Measurements from ENCODE around the gene DYRK1A.

DYRK1A gene

GRCh38 chr21:37467082-37467481, 100.5 kb downstream of the DYRK1A start:
- no peak overlapping the region for H4K8ac ChIP-seq (ENCODE audit: low read length)
- no peak overlapping the region for H4K91ac ChIP-seq (ENCODE audit: low read length)
- no peak overlapping the region for H2BK15ac ChIP-seq (ENCODE audit: low read depth, poor library complexity, severe bottlenecking)
- no peak overlapping the region for H2BK12ac ChIP-seq (ENCODE audit: low read length in 2 of 2)
- no peak overlapping the region for H3K18ac ChIP-seq (ENCODE audit: low read depth in 1 of 2, low read length in 2 of 2)
- H3K4me1 ChIP-seq (ENCODE audit: control insufficient read depth, insufficient read depth, low read depth, low read length): no peaks in the 10 kb centered on the region
- peaks cover 3 to 16% of the 10 kb centered on the region in 2 experiments for H3K36me3 ChIP-seq (ENCODE audit: control insufficient read depth in 1 of 2, insufficient read depth in 2 of 2, low read depth in 1 of 2, low read length in 2 of 2)
- DNase-seq: no peak
- H3K79me1 ChIP-seq (replicated peaks; ENCODE audit: low read length, poor library complexity, severe bottlenecking): peaks cover 12% of the 10 kb centered on the region
- no peaks in the 10 kb centered on the region for H3K27me3 ChIP-seq (ENCODE audit: control insufficient read depth in 1 of 2, insufficient read depth in 1 of 2, low read length in 2 of 2)
- H2AFZ ChIP-seq (ENCODE audit: low read depth, low read length): no peak overlapping the region
- H2BK5ac ChIP-seq (ENCODE audit: low read depth, low read length, poor library complexity, severe bottlenecking): no peak overlapping the region
- H3K4me3 ChIP-seq (ENCODE audit: insufficient read depth in 1 of 2, low read depth in 1 of 2, low read length in 2 of 2): no peak overlapping the region
- no peak overlapping the region for H3K27ac ChIP-seq (ENCODE audit: low read length, poor library complexity, severe bottlenecking)
- H2AK5ac ChIP-seq (ENCODE audit: low read length, severe bottlenecking): no peak overlapping the region
- no peak overlapping the region for H3K4ac ChIP-seq (ENCODE audit: low read depth in 1 of 2, low read length in 2 of 2)
- no peak overlapping the region for H2BK120ac ChIP-seq (ENCODE audit: low read depth, low read length)
- H3K9ac ChIP-seq (ENCODE audit: low read length): no peak overlapping the region
- H3K4me2 ChIP-seq (ENCODE audit: low read length, poor library complexity, severe bottlenecking): no peak overlapping the region
- WGBS: 100% methylated on average over 3 of the region's 3 CpGs
- no peaks in the 10 kb centered on the region for H3K9me3 ChIP-seq (ENCODE audit: control insufficient read depth, low read length)
- H3K23ac ChIP-seq (ENCODE audit: low read length in 2 of 2): no peak overlapping the region
- no peak overlapping the region for H3K14ac ChIP-seq (ENCODE audit: low read length in 2 of 2)

GRCh38 chr21:37468909-37469308, 102.3 kb downstream of the DYRK1A start:
- Histone ChIP-seq H3K23ac (ENCODE audit: low read length in 2 of 2) (no peak overlapping the region), H4K91ac (ENCODE audit: low read length) (no peak overlapping the region), H3K4ac (ENCODE audit: low read depth in 1 of 2, low read length in 2 of 2) (no peak overlapping the region), H3K9me3 (ENCODE audit: control insufficient read depth, low read length) (no peaks in the 10 kb centered on the region), H3K27ac (ENCODE audit: low read length, poor library complexity, severe bottlenecking) (no peak overlapping the region), H3K4me1 (ENCODE audit: control insufficient read depth, insufficient read depth, low read depth, low read length) (no peaks in the 10 kb centered on the region), H2BK12ac (ENCODE audit: low read length in 2 of 2) (no peak overlapping the region), H2BK15ac (ENCODE audit: low read depth, poor library complexity, severe bottlenecking) (no peak overlapping the region), H4K8ac (ENCODE audit: low read length) (no peak overlapping the region), H3K36me3 (ENCODE audit: control insufficient read depth in 1 of 2, insufficient read depth in 2 of 2, low read depth in 1 of 2, low read length in 2 of 2) (peaks cover 3 to 31% of the 10 kb centered on the region in 2 experiments), H2AFZ (ENCODE audit: low read depth, low read length) (no peak overlapping the region), H2BK120ac (ENCODE audit: low read depth, low read length) (no peak overlapping the region), H3K79me1 (replicated peaks; ENCODE audit: low read length, poor library complexity, severe bottlenecking) (peaks cover 15% of the 10 kb centered on the region), H3K27me3 (ENCODE audit: control insufficient read depth in 1 of 2, insufficient read depth in 1 of 2, low read length in 2 of 2) (no peaks in the 10 kb centered on the region), H3K14ac (ENCODE audit: low read length in 2 of 2) (no peak overlapping the region), H2AK5ac (ENCODE audit: low read length, severe bottlenecking) (no peak overlapping the region), H2BK5ac (ENCODE audit: low read depth, low read length, poor library complexity, severe bottlenecking) (no peak overlapping the region), H3K9ac (ENCODE audit: low read length) (no peak overlapping the region), H3K18ac (ENCODE audit: low read depth in 1 of 2, low read length in 2 of 2) (no peak overlapping the region), H3K4me2 (ENCODE audit: low read length, poor library complexity, severe bottlenecking) (no peak overlapping the region), H3K4me3 (ENCODE audit: insufficient read depth in 1 of 2, low read depth in 1 of 2, low read length in 2 of 2) (no peak overlapping the region)
- no peak for DNase-seq
- 100% methylated on average over 4 of the region's 4 CpGs for WGBS

GRCh38 chr21:37469441-37469840, 102.9 kb downstream of the DYRK1A start:
- H3K9me3 ChIP-seq (ENCODE audit: control insufficient read depth, low read length): no peaks in the 10 kb centered on the region
- 90% methylated on average over 5 of the region's 5 CpGs for WGBS
- no peak overlapping the region for H2AK5ac ChIP-seq (ENCODE audit: low read length, severe bottlenecking)
- no peak overlapping the region for H3K18ac ChIP-seq (ENCODE audit: low read depth in 1 of 2, low read length in 2 of 2)
- H4K8ac ChIP-seq (ENCODE audit: low read length): no peak overlapping the region
- no peak overlapping the region for H3K4me3 ChIP-seq (ENCODE audit: insufficient read depth in 1 of 2, low read depth in 1 of 2, low read length in 2 of 2)
- H3K14ac ChIP-seq (ENCODE audit: low read length in 2 of 2): no peak overlapping the region
- H4K91ac ChIP-seq (ENCODE audit: low read length): no peak overlapping the region
- no peak overlapping the region for H2BK15ac ChIP-seq (ENCODE audit: low read depth, poor library complexity, severe bottlenecking)
- no peaks in the 10 kb centered on the region for H3K4me1 ChIP-seq (ENCODE audit: control insufficient read depth, insufficient read depth, low read depth, low read length)
- H3K4me2 ChIP-seq (ENCODE audit: low read length, poor library complexity, severe bottlenecking): no peak overlapping the region
- no peaks in the 10 kb centered on the region for H3K27me3 ChIP-seq (ENCODE audit: control insufficient read depth in 1 of 2, insufficient read depth in 1 of 2, low read length in 2 of 2)
- no peak overlapping the region for H3K9ac ChIP-seq (ENCODE audit: low read length)
- no peak overlapping the region for H2AFZ ChIP-seq (ENCODE audit: low read depth, low read length)
- no peak overlapping the region for H2BK5ac ChIP-seq (ENCODE audit: low read depth, low read length, poor library complexity, severe bottlenecking)
- no peak overlapping the region for H2BK120ac ChIP-seq (ENCODE audit: low read depth, low read length)
- no peak overlapping the region for H2BK12ac ChIP-seq (ENCODE audit: low read length in 2 of 2)
- H3K27ac ChIP-seq (ENCODE audit: low read length, poor library complexity, severe bottlenecking): no peak overlapping the region
- no peak overlapping the region for H3K23ac ChIP-seq (ENCODE audit: low read length in 2 of 2)
- H3K79me1 ChIP-seq (replicated peaks; ENCODE audit: low read length, poor library complexity, severe bottlenecking): peaks cover 15% of the 10 kb centered on the region
- no peak overlapping the region for H3K4ac ChIP-seq (ENCODE audit: low read depth in 1 of 2, low read length in 2 of 2)
- no peak for DNase-seq
- peaks cover 3 to 34% of the 10 kb centered on the region in 2 experiments for H3K36me3 ChIP-seq (ENCODE audit: control insufficient read depth in 1 of 2, insufficient read depth in 2 of 2, low read depth in 1 of 2, low read length in 2 of 2)

- H3K9ac ChIP-seq (ENCODE audit: low read length): no peak overlapping the region
- no peak overlapping the region for H4K8ac ChIP-seq (ENCODE audit: low read length)
- no peak overlapping the region for H2AFZ ChIP-seq (ENCODE audit: low read depth, low read length)
- H3K27ac ChIP-seq (ENCODE audit: low read length, poor library complexity, severe bottlenecking): no peak overlapping the region
- H3K4me2 ChIP-seq (ENCODE audit: low read length, poor library complexity, severe bottlenecking): no peak overlapping the region
- no peak overlapping the region for H3K18ac ChIP-seq (ENCODE audit: low read depth in 1 of 2, low read length in 2 of 2)
- H2BK120ac ChIP-seq (ENCODE audit: low read depth, low read length): no peak overlapping the region
- no peak overlapping the region for H2AK5ac ChIP-seq (ENCODE audit: low read length, severe bottlenecking)
- H3K4ac ChIP-seq (ENCODE audit: low read depth in 1 of 2, low read length in 2 of 2): no peak overlapping the region
- peaks cover 18% of the 10 kb centered on the region for H3K79me1 ChIP-seq (replicated peaks; ENCODE audit: low read length, poor library complexity, severe bottlenecking)
- H3K9me3 ChIP-seq (ENCODE audit: control insufficient read depth, low read length): no peaks in the 10 kb centered on the region
- no peak overlapping the region for H4K91ac ChIP-seq (ENCODE audit: low read length)
- H2BK12ac ChIP-seq (ENCODE audit: low read length in 2 of 2): no peak overlapping the region
- H2BK15ac ChIP-seq (ENCODE audit: low read depth, poor library complexity, severe bottlenecking): no peak overlapping the region
- DNase-seq: no peak
- no peaks in the 10 kb centered on the region for H3K27me3 ChIP-seq (ENCODE audit: control insufficient read depth in 1 of 2, insufficient read depth in 1 of 2, low read length in 2 of 2)
- H2BK5ac ChIP-seq (ENCODE audit: low read depth, low read length, poor library complexity, severe bottlenecking): no peak overlapping the region
- H3K4me1 ChIP-seq (ENCODE audit: control insufficient read depth, insufficient read depth, low read depth, low read length): peaks cover 5% of the 10 kb centered on the region
- H3K4me3 ChIP-seq (ENCODE audit: insufficient read depth in 1 of 2, low read depth in 1 of 2, low read length in 2 of 2): no peak overlapping the region
- no peak overlapping the region for H3K14ac ChIP-seq (ENCODE audit: low read length in 2 of 2)
- 98% methylated on average over 4 of the region's 4 CpGs for WGBS
- peaks cover 7 to 43% of the 10 kb centered on the region in 2 experiments for H3K36me3 ChIP-seq (ENCODE audit: control insufficient read depth in 1 of 2, insufficient read depth in 2 of 2, low read depth in 1 of 2, low read length in 2 of 2)
- H3K23ac ChIP-seq (ENCODE audit: low read length in 2 of 2): no peak overlapping the region
These were observed 106.0 kb downstream of the DYRK1A start for GRCh38 chr21:37472581-37472980.

Measured in mesenchymal stem cell (in vitro differentiated cells and primary cell).